DMS114 treated with DMSO at 0.1 percent for 48 hours (cell line): ENCODE measurements around the gene STARD13.

Experiments used
- DNase-seq: peaks from one replicate; lab custom pipeline; 2025; ENCODE audit not compliant: unreplicated experiment; lab: John Stamatoyannopoulos, UW

Gene STARD13

DNA sequence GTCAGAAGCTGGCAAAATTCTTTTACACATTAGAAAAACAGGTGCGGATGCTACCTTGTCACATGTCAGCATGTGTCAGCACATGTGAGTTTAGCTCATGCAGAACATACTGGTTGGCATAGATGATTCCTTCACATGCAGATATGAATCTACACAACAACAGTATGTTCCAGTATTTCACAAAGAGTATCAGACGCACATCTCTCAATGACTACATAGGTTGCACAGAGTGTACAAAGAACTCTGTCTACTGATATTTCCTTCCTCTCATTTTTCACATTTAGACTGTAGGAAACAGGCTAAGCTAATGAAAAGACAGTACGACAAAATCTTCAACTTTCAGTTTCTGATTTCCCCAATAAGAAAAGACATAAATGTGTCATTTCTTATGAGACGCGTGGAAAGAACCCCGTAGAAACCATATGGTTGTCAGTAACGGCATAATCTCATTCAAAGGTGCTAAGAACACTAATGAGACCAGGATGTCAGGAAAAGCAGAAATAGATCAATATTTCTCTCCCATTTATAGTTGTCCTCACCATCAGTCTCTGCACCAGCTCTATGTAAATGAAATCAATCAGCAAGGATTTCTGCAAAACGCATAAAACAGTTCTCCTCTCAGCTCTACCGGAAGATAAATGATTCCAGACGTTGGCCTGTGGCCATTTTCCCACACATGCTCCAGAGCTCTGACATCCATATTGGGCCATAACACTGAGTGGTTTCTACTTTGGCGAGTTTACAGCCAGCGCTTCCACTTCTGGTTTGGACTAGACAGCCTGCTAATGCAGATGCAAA lies 81.2 kb downstream of the STARD13 start:
- DNase-seq: no peak

DNA sequence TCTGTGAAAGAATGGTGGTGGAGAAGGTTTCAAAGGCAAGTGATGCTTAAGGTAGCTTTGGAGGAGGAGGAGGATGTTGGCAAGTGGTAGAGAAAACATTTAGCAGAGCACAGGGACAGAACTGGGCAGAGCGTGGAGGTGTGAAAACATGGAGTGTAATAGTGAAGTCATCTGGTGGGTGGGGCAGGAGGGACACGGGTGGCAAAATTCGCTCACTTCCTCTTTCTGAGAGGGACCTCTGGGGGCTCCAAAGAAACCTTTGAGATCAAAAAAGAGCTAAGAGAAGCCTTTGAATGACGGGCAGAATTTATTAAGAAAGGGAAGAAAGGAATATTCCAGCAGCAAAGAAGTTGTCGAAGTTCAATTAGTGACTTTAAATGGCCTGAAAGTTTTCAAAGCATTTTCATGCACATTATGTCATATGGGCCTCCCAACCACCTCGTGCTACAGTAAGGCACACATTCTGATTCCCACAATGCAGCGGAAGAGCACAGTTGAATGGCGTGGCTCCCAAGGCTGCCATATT lies 82.8 kb downstream of the STARD13 start:
- no peak for DNase-seq

DNA sequence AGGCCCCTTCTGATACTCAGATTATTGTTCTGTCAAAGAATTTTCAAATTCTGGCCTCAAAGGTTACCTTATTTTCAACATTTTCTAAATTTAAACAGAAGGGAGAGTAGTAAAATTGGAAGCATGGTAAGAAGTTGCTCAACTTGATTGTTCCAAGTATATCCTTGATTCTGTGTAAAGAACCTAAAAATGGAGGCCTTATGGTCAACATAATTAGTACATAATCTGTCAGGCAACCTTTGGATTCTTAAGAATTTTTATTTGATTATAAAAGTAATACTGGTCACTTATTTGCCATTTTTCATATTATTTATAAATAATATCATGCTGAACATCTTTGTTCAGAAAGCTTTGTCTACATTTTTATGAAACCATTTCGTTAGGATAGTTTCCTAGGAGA lies 83.9 kb downstream of the STARD13 start:
- no peak for DNase-seq

DNA sequence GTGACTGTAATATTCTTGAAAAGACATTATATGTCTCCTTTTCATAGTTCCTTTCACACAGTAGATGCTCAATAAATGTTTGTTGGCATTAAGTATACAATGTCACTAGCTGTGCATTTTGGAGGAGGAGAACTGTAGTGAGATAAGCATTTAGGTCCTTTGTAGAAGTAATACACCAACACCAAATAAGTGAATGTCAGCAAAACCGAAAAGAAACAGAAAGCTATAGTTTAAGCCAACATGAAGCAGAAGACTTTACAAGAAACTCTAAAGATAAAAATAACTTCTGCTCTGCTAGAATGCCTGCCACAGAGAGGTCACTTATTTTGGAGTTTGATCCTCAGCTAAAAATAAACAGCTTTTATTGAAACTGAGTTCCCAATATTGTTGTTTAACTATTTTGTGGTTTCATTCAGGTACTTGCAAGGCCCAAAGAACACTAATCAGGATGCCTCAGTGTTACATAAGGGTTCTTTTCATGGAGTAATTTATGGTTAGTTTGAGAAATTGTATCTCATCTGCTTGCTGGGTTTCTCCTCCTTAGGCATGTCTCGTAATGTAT lies 86.2 kb downstream of the STARD13 start:
- DNase-seq: no peak

DNA sequence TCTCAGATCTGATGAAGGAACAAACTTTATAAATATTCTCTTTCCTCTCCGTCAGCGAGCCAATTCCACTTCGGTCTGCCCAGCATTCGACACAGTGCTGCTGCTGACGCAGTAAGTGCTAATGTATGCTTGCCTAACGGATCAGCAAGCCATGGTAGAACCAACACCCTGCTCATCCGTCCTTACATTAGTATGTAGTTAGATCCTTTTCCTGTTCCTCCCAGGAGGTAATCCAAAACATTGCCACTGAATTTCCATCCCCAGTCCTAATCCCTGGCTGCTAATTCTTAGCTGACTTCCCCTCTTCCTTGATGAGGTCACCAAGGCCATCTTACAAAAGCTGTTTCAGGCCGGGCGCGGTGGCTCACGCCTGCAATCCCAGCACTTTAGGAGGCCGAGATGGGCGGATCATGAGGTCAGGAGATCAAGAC lies 88.0 kb downstream of the STARD13 start:
- DNase-seq: no peak

DNA sequence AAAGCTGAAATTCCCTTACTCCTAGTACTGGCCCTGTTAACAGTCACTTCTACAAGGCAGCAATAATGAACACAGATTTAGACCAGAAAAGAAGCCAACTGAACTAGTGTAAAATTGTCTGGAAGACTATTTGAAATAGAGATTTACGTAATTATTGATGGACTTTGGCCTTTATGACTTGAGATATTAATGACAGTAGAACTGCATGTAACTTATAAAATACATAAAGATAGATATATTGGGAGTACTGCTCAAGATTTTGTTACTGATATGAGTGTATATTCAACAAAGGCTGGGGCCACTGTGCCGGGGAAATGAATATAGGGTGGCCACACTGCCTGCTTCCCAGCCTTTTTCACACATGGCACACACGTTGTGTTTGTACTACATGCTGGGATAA lies 88.8 kb downstream of the STARD13 start:
- no peak for DNase-seq

DNA sequence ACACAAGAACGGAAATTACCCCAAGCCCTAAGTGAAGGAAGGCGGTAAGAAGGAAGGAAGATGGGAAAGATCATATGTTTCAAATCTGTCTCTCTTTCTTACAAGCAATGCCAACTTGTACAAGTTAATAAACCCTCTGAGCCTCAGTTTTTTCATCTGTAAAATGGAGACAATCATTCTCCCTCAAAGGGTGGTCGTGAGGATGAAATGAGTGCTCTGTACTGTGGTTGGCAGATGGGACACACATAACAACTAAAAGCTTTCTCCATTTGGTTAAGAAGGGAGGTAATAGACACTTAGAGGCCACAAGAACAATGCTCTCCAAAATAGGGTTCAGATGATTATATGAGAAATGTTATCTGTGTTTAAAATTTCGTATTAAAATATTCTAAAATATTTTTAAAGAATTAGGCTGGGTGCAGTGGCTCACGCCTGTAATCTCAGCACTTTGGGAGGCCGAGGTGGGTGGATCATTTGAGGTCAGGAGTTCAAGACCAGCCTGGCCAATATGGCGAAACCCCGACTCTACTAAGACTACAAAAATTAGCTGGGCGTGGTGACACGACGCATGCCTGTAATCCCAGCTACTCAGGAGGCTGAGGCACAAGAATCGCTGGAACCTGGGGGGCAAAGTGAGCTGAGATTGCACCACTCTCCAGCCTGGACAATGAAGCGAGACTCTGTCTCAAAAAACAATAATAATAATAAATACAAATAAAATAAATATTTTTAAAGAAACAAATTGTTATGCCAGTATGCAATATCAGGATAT lies 89.7 kb downstream of the STARD13 start:
- DNase-seq: no peak

DNA sequence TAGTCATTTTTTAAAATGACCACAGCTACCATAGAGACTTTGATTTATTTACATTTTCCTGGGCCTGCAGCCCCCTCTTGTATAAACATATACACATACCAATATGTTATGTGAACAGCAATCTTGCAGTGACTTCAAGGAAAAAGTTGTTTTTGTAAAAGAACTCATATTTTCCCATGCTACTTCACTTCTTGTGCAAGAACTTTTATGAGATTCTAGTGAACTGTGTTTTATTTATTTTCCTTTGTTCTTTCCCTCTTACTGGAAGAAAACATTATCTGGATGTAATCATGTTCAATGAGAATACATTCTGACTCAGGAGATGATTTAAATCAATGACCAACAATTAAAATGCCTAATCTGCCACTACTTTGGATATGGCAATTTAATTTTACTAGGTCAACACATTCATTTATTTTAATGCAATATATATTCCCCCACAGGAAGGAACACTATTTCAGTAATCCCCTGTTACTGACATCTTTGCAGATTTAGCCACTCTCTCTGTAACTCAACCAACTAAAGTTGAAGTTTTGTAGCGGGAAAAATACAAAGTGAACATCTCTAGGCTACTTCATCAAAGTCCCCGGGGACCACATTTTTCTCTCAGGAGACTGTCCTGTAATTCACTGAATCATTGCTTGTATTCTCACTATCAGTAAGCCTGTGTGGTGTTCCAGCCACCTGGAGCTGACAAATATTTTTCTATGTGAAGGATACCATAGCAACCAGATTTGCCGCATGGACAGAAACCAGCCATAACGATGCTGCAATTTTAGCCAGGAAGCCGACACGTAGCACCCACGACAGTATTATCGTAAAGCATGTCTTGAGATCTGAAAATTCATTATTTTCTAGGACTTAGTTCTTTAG lies 90.5 kb downstream of the STARD13 start:
- no peak for DNase-seq

DNA sequence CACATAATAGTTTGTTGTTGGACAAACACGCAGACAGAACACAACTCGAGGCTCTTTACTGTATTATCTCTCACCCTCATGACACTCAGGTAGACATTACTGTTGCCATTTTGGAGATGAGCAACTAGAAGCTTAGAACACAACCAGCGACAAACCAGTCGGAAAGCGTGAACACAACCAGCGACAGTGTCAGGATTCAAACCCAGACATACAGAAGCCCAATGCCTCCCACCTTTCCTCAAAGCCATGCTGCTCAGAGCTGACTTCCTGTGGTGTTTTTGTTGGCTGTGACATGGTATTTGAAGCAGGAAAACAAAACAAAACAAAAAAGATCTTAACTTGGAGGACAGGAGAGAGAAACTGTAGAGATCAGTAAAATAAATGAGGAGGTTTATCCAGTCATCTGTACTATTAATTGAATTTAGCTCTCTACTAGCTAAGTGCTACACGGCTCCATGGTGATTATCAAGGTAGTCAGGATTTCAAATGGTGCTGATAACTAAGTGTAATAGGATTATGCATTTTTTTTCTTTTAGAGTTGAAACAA lies 92.1 kb downstream of the STARD13 start:
- DNase-seq: no peak

DNA sequence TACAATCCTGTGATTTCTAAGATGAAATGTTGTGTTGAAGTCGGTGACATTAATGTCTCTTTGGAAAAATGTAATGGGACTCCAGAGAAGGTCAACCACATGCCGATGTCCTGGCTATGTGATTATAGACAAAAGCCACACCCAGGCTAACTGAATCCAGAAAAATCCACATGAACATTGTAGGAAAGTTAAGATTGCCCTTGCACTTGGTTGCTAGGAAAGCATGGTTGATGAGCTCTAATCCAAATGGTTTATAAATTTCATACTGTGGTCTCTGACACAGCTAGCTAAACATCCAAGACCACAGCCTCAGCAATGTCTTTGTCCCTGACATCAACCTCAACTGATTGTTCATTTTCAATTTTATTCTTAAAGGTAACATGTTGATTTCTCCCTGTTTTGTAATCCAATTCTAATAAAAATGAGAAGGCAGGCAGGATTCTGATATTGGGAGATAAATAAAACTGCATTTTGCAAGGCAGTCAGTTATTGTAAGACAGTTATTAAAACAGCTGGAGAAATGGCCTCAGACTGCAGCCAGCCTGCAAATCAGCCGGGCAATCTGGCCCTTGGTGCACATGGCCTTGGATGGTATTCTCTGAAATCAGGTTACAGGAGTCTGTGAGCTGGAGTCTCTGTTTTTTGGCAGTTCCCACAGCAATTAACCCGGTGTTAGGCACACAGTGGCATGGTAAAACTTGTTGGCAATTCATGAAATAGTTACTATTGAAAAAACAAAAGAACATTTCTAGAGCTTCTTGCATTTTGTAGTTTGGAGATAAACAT lies 93.9 kb downstream of the STARD13 start:
- no peak for DNase-seq

DNA sequence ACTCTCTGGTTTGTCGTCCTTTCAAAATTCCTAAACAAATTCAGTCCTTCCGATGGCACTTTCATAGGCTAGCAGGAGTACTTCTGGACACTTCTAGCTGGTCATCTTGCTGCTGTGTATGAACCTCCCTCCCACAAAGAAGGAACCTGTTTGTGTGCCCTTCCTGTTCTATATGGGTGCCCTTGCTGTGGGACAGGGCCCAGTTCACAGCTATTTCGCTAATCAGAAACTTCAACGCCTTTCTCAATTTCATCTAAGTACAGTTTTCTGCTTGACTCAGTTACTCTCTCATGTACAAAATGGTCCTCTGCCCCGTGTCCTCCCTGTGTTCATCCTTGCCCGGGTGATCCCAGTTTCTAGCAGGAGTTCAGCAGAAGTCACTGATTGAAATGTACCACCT lies 96.1 kb downstream of the STARD13 start:
- DNase-seq: no peak

DNA sequence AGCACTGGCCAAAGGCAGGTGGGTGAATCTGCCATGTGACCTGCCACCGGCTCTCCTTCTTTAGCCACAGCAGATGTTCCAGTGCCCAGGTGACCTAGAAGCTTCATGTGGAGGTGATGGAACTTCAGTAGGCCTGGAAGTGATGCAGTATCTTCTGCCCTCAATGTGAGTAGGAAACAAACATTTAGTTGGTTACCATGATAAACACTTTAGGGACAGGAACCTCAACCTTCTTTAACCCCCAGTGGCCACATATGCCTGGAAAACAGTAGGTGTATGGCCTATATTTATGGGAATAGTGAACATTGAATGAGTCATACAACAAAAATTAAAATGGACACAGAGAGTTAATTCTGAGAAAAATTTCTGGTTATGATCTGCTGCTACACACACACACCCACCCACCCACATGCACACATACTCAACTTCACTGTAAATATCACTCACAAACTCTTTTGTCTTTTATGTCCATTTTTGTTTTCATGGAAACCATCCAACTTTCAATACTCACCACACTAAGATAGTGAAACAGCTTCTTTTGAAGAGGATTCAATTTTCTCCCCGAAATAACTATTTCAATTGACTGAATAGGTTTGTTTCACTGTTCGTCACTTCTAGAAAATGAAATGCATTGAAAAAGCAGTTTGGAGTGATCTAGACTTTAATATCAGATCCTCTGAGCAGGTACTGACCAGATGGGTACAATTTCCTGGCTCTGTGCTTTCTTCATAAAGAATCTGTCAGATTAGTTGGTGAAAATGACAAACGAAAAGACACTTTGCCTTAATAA lies 97.3 kb downstream of the STARD13 start:
- DNase-seq: no peak

DNA sequence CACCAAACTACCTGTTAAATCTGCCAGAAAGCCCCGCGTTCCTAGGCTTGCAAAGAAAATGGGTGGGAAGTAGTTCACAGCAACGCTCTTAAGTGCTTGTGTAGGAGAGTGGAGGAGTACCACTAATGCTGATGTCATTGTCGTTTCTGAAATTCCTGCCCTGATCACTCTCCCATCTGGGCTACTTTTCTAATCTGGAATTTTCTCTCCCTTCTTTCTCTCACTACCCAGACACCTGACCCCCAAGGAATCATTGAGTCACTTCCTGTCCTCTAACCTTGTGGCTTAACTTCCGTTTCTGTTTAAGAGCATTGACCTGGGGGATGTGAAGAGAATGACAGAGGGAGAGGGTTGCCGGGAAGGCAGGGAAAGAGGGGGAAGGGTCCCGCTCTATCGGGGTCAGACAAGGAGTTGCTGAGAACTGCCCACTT lies 98.7 kb downstream of the STARD13 start:
- DNase-seq: no peak

DNA sequence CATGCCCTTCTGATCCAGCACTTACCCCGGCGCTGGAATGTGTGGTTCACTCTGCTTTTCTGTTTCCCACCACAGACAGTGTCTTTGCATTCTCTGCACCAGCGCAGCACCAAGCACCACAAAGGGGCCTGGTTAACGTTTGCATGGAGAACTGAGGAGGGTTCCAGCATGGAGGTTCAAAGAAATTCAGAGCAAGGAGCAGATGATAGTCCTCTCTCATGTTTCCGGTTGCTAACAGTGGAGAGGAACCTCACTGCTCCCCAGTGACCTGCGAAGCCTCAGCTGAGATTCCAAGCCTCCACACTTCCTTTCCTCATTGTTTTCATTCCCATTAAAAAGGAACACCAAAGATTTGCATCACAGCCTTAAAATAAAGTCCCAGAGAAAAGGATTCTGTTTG lies 99.7 kb downstream of the STARD13 start:
- DNase-seq: no peak

DNA sequence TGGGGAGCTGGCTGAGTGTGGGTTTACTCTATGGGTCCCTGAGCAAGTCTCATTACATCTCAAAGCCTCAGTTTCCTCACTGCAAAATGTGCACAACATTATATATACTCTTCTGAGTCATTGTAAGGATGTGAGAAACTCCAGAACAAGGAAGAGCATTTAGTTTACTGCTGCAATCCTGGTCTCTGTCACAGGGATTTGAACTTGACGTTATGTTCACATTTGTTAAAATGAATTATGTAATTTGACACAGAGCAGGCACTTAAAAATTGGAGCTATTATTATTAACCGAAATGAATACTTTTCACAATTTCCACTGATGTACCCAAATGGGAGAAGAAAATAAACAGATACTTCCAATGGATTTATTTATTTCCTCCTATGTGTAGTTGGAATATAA lies 101.0 kb downstream of the STARD13 start:
- DNase-seq: no peak

DNA sequence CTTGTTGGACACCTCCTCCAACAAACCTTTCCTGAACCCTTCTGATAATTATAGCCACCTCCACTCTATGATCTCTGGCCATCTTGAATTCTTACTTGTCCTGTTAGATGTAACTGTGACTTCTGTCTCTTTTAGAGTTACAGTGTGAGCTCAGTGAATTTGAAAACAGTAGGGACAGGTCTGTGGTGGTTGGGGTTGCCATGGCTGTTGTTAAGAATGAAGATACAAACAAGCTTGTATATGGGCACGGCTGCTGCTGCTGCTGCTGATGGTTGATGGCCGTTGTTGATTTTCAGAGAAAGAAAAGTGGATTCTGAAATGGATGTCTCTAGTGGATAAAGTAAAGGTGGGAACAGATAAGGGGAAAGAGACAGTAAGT lies 101.5 kb downstream of the STARD13 start:
- no peak for DNase-seq

DNA sequence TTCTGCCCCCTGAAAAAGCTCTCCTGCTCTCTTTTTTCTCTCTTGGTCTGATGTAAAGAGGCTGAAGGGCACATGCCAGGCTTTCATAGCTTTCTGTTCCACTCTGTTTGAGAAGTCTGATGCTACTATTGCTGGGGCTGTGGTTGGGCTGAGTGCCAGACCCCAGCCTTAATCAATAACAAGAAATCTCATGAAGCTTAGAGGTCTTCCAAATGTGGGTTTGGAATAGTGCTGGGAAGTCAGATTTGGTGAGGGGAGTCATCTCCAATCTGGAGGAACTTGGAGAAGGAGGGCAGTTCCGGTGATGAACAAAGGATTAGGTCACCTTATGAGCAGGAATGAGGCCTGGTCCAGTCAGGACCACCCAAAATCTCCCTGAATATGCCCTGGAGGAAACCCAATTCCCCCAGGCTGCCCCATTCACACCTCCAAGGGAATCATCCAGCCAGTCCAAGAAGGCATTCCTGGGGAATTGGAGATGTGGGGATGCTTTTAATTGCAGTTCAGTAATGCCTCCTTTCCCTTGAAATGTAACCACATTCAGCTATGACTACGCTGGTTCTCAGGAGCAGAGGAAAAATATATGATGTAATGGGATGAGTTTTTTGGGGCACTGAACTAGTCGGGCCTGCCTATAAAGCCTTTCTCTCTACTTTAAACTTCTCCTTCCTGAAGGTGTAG lies 102.0 kb downstream of the STARD13 start:
- DNase-seq: no peak

DNA sequence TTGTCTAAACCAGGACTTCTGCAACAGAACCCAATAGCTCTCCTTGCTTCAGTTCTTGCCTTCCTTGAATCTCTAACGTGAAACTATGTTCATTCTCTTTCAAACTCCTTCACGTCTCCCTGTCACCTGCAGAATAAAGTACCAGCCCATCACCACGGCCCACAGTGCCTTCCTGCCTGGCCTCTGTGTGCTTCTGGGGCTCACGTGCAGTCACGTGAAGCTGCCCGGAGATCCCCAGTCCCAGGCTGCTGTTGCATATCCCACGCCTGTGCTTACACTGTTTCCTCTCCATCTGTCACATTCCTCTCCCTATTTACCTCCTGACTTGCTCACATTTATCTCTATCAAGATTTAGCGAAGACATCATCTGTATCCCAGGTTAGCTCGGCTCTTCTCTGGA lies 102.8 kb downstream of the STARD13 start:
- DNase-seq: no peak

DNA sequence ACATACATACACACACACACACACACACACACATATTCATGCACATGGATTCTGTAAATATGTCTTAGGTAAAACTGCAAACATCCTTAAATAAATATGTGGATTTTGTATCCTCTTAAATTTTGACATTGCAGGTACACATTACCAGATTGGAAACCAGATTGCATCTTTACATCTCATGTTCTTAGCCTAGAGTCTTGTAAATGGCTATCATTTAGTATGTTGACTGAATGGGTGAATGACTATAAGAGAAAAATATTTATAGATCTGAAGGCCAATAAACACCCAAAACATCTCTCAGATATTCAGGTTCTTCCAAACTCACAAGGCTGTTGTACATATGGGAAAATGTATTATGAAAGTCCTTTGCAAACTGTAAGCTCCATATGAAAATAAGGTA lies 104.3 kb downstream of the STARD13 start:
- no peak for DNase-seq
